GM12878 (cell line): ENCODE measurements around the gene KLF3.

Source experiments
- ASH2L ChIP-seq: fragments of 300-600, 200-600 bp; sonication (generic); IDR thresholded peaks from 2 replicates; pipeline ENCODE4 v1.6.1; 2017; ENCODE audit warnings: low read depth, mild to moderate bottlenecking, borderline replicate concordance
- ATF3 ChIP-seq: IDR thresholded peaks from 2 replicates; pipeline ENCODE4 v1.6.1; 2011; ENCODE audit warnings: low read depth, mild to moderate bottlenecking, low read length, moderate library complexity, borderline replicate concordance; ENCODE audit errors: extremely low read depth
- CBX5 ChIP-seq: sonication (generic); IDR thresholded peaks from 2 replicates; pipeline ENCODE4 v1.6.1; 2016; ENCODE audit warnings: low read depth, moderate library complexity, mild to moderate bottlenecking, inconsistent platforms
- CTCF ChIP-seq, 3 experiments: IDR thresholded peaks in 2 of 3; conservative IDR thresholded peaks in 1 of 3; 2 replicates each; pipeline ENCODE4 v1.5.1; 2011; ENCODE audit warnings: low read depth in 3 of 3, low read length in 3 of 3, mild to moderate bottlenecking in 3 of 3, control low read depth in 2 of 3, moderate library complexity in 2 of 3, inconsistent platforms in 1 of 3, mixed read lengths in 1 of 3; ENCODE audit not compliant: control insufficient read depth in 2 of 3, insufficient read depth in 1 of 3; ENCODE audit errors: extremely low read depth in 1 of 3
- EGR1 ChIP-seq, 2 experiments: IDR thresholded peaks; 1 replicate in 1 of 2; 2 replicates in 1 of 2; pipeline ENCODE4 v1.6.1; 2011 to 2012; ENCODE audit warnings: low read depth in 2 of 2, low read length in 2 of 2, borderline replicate concordance in 1 of 2, mild to moderate bottlenecking in 1 of 2, moderate library complexity in 1 of 2
- ELK1 ChIP-seq: IDR thresholded peaks from 2 replicates; pipeline ENCODE4 v1.6.1; 2012; ENCODE audit warnings: low read depth, low read length, improper control_type of control experiment
- FOS ChIP-seq: IDR thresholded peaks from 3 replicates; pipeline ENCODE4 v1.6.1; 2011; ENCODE audit warnings: borderline replicate concordance; ENCODE audit not compliant: insufficient read length; ENCODE audit errors: extremely low read depth
- JUNB ChIP-seq: IDR thresholded peaks from 2 replicates; pipeline ENCODE4 v1.6.1; 2016; ENCODE audit warnings: antibody characterized with exemption, mild to moderate bottlenecking
- NR2C2 ChIP-seq: IDR thresholded peaks from 2 replicates; pipeline ENCODE4 v1.6.1; 2011; ENCODE audit warnings: borderline replicate concordance, low read depth; ENCODE audit not compliant: control insufficient read depth, insufficient read length
- POLR2A ChIP-seq: IDR thresholded peaks from 2 replicates; pipeline ENCODE4 v1.6.1; 2011; ENCODE audit warnings: low read depth, mild to moderate bottlenecking, low read length
- TCF3 ChIP-seq: IDR thresholded peaks from 2 replicates; pipeline ENCODE4 v1.6.1; 2012; ENCODE audit warnings: low read depth, mild to moderate bottlenecking, low read length, borderline replicate concordance; ENCODE audit not compliant: insufficient read depth
- ZBTB33 ChIP-seq: fragments of 450-650 bp; IDR thresholded peaks from 2 replicates; pipeline ENCODE4 v1.6.1; 2017; ENCODE audit warnings: mild to moderate bottlenecking
- ZNF24 ChIP-seq: fragments of 450-650 bp; IDR thresholded peaks from 2 replicates; pipeline ENCODE4 v1.6.1; 2017; ENCODE audit warnings: antibody characterized with exemption, mild to moderate bottlenecking

- no peak for TF ChIP-seq CTCF (IDR thresholded peaks at IDR 0.05 in 2 of 3, conservative IDR thresholded peaks at IDR 0.05 in 1 of 3; ENCODE audit: control insufficient read depth in 2 of 3, extremely low read depth in 1 of 3, insufficient read depth in 1 of 3, low read depth in 3 of 3, low read length in 3 of 3)
- TF ChIP-seq ZNF24: no peak
- no peak for TF ChIP-seq ASH2L
- TF ChIP-seq JUNB: no peak
- TF ChIP-seq NR2C2: no peak
- no peak for TF ChIP-seq CBX5
- TF ChIP-seq ZBTB33: no peak
- TF ChIP-seq FOS: no peak
- no peak for TF ChIP-seq ATF3
- no peak for TF ChIP-seq POLR2A
- no peak for TF ChIP-seq EGR1 (IDR thresholded peaks at IDR 0.05; ENCODE audit: borderline replicate concordance in 1 of 2, low read depth in 2 of 2, low read length in 2 of 2)
- no peak for TF ChIP-seq TCF3
- TF ChIP-seq ELK1: no peak
Measured at GRCh38 chr4:38656111-38656510, 7.9 kb upstream of the KLF3 start.
